Muscle layer of colon (tissue), 2 donors: ENCODE results near the gene NOTCH4.

Experiments
- H3K27ac ChIP-seq: one replicate; pipeline ENCODE4 v1.7.0; 2013; ENCODE audit warnings: low read depth, mild to moderate bottlenecking, low read length, moderate library complexity
- H3K27me3 ChIP-seq, 2 donors: one replicate each; pipeline ENCODE4 v1.7.0; 2013; ENCODE audit warnings: low read length in 2 of 2, mild to moderate bottlenecking in 2 of 2; ENCODE audit not compliant: insufficient read depth in 2 of 2, control insufficient read depth in 1 of 2
- H3K36me3 ChIP-seq: one replicate; pipeline ENCODE4 v1.7.0; 2013; ENCODE audit warnings: mild to moderate bottlenecking, low read length; ENCODE audit not compliant: insufficient read depth
- H3K4me1 ChIP-seq: one replicate; pipeline ENCODE4 v1.7.0; 2013; ENCODE audit warnings: mild to moderate bottlenecking, low read length; ENCODE audit not compliant: insufficient read depth
- H3K4me3 ChIP-seq, 2 donors: one replicate each; pipeline ENCODE4 v1.7.0; 2013; ENCODE audit warnings: low read length in 2 of 2, low read depth in 1 of 2, mild to moderate bottlenecking in 1 of 2, moderate library complexity in 1 of 2
- H3K9ac ChIP-seq: one replicate; pipeline ENCODE4 v1.7.0; 2013; ENCODE audit warnings: low read length
- H3K9me3 ChIP-seq: one replicate; pipeline ENCODE4 v1.7.0; 2013; ENCODE audit warnings: mild to moderate bottlenecking, low read length
- donor health status: abdominal sarcoma.
- donor health status: Adenocarcinoma of cecum.

Gene NOTCH4

GRCh38 chr6:32151863-32152768 is 71.8 kb downstream of the NOTCH4 start, which contains the start of gene PRRT1:
Gene PRRT1 (minus strand): TSS chr6:32151939. CDS start chr6:32151827, 112 bp downstream.
- peak within 1 kb of the TSS; percentile 97 for H3K27ac ChIP-seq
- no peaks in the 10 kb centered on the region for H3K9me3 ChIP-seq
- peak within 1 kb of the TSS; percentile 77 for H3K9ac ChIP-seq
- peaks cover 17% of the 10 kb centered on the region for H3K36me3 ChIP-seq
- H3K4me1 ChIP-seq: peaks cover 36% of the 10 kb centered on the region
- H3K27me3 ChIP-seq: no peaks in the 10 kb centered on the region
- H3K4me3 ChIP-seq: peak within 1 kb of the TSS; percentile 56 to 96

- Histone ChIP-seq H3K4me1 (peaks cover 36% of the 10 kb centered on the region), H3K9me3 (no peaks in the 10 kb centered on the region), H3K27me3 (no peaks in the 10 kb centered on the region), H3K4me3 (peak overlapping the region; percentile 56 to 86), H3K36me3 (peaks cover 11% of the 10 kb centered on the region), H3K27ac (peak overlapping the region; percentile 70), H3K9ac (peak overlapping the region; percentile 76)
Observed at GRCh38 chr6:32151181-32151862, 72.5 kb downstream of the NOTCH4 start.

DNA sequence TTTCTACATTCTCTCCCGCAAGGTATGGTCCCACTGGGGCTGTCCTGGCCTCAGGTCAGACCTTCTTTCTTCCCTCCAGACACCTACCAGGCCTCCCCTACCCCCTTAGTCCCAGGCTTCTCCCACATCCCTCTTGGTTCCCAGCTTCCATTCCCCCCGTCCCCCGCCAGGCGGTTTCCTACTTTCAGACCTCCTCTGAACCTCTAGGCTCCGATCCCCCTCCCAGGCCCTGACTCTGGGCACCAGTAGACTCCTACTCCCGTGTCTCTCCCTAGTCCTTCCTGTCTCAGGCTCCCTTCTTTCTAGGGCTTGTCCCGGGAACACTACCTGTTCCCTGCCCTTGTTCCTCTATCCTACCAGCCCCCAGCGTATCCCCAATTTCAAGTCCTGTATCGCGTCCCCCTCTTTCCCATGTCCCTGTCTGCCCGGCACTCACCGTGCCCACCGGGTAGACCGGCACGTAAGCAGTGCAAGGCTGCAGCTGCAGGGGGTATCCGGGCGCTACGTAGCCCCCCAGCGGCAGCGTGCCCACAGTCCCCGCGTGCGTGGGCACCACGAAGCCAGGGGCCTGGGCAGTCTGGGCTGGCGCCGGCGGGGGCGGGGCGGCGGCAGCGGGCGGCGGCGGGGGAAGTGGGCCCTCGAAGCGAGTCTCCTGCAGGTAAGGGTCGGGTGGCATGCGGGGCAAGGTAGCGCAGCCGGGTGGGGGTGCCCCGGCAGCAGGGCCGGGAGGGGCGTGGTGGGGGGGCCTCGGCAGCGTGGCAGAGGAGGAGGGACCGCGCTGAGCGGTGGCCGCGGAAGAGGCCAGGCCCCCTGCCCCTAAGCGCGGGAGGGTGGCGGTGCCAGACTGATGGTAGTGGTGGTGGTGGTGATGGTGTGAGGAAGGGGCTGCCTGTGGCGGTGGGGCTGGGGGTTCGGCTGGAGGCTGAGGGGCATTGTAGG is 73.7 kb downstream of the NOTCH4 start:
- Histone ChIP-seq H3K36me3 (no peaks in the 10 kb centered on the region), H3K27ac (peak overlapping the region; percentile 46), H3K9me3 (no peaks in the 10 kb centered on the region), H3K4me1 (peaks cover 28% of the 10 kb centered on the region), H3K4me3 (peak overlapping the region in 1 of 2 donors; percentile 86), H3K27me3 (no peaks in the 10 kb centered on the region), H3K9ac (no peak overlapping the region)

DNA sequence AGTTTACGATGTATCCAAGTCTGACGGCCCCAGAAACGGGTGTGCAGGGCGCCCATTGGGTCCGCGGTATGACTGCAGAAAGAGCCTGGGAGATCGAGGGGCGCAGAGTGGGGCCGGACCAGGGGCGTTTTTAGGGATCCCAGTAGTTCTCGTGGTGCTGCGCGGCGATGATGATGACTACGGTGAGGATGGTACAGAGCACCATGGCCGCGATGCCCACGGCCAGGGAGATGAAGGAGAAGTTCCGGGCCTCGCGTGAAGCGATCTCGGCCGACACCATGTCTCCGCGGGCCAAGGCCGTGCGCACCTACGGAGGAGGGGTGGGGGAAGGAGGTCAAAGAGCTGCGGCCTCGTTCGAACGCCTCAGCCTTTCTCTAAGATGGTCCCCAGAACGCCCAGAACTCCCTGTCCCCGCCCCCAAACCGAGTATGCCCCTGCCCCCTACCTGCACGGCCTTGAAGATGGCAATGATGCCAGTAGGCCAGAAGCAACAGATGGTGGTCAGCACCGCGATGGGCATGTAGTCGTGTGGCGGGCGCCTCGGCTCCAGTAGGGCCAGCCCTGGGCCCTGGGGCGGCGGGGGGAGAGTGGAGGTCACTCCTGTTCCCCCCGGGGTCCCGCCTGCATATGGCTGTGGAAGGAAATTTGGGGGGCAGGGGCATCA is 74.6 kb downstream of the NOTCH4 start:
- Histone ChIP-seq H3K4me1 (peaks cover 23% of the 10 kb centered on the region), H3K4me3 (no peak overlapping the region), H3K36me3 (no peaks in the 10 kb centered on the region), H3K27me3 (no peaks in the 10 kb centered on the region), H3K9me3 (no peaks in the 10 kb centered on the region), H3K27ac (no peak overlapping the region), H3K9ac (no peak overlapping the region)

DNA sequence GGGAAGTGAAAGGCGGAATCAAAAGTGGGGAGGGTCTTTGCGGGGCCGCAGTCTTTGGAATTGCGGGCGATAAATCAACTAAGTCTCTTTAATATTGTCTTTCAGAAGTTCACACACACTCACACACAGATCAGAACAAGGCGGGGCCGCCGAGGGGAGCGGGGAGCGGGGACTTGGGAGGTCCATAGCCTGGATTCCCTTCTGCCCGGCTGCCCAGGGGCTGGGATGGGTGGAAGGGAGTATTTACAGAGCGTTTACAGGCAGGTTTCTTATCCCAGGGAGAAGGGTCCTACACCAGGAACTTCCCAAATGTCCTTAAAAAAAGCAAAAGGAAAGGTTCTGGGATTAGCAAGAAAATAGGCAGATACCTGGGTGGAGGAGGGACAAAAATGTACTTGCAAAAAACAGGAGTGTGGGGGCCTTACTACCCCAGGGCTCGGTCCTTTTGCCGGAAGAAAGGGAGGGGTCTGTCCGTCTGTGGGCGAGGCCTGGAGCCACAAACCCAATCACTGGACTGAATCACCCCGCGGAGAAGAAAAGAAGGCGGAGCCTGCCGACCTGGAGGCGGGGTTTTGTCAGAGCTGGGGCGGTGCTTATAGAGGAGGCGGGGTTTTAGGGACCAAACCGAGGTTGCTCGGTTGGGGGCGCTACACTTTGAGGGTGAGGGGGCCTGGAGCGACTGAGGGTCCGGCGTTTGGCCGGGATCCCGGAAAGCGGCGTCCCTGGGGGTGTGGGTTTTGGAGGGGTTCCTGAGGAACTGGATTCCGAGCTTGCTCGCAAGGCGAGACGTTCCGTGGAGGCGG is 75.4 kb downstream of the NOTCH4 start:
- H3K4me1 ChIP-seq: peaks cover 23% of the 10 kb centered on the region
- no peaks in the 10 kb centered on the region for H3K36me3 ChIP-seq
- H3K27me3 ChIP-seq: no peaks in the 10 kb centered on the region
- no peaks in the 10 kb centered on the region for H3K9me3 ChIP-seq
- H3K9ac ChIP-seq: no peak overlapping the region
- H3K4me3 ChIP-seq: no peak overlapping the region
- H3K27ac ChIP-seq: no peak overlapping the region

- no peaks in the 10 kb centered on the region for H3K9me3 ChIP-seq
- no peaks in the 10 kb centered on the region for H3K27me3 ChIP-seq
- no peak overlapping the region for H3K4me3 ChIP-seq
Observed at GRCh38 chr6:32147401-32148132, 76.3 kb downstream of the NOTCH4 start.

DNA sequence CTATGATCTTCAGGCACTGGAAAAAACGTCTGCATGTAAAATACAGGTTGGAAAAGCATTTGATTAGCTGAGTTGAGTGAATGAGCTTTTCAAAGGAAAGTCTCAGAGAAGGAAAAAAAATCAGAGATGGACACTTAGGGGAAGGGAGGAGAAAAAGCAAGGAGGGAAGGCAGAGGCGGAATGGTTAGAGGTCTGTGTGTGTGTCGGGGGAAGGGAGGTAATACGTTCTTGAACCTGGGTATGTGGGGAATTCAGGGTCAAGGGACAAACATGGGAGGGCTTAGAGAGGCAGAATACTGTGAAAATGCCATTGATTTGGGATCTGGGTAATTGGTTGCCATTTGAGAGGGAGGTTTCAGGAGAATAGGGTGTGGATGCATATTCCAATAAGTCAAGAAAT is 77.2 kb downstream of the NOTCH4 start:
- H3K27ac ChIP-seq: no peak overlapping the region
- no peaks in the 10 kb centered on the region for H3K9me3 ChIP-seq
- peaks cover 10% of the 10 kb centered on the region for H3K4me1 ChIP-seq
- no peak overlapping the region for H3K4me3 ChIP-seq
- H3K9ac ChIP-seq: no peak overlapping the region
- no peaks in the 10 kb centered on the region for H3K36me3 ChIP-seq
- H3K27me3 ChIP-seq: no peaks in the 10 kb centered on the region

More at GRCh38 chr6:32147401-32148132, 76.3 kb downstream of the NOTCH4 start:
- Histone ChIP-seq H3K9ac (no peak overlapping the region), H3K27ac (no peak overlapping the region), H3K36me3 (no peaks in the 10 kb centered on the region), H3K4me1 (peaks cover 16% of the 10 kb centered on the region)

DNA sequence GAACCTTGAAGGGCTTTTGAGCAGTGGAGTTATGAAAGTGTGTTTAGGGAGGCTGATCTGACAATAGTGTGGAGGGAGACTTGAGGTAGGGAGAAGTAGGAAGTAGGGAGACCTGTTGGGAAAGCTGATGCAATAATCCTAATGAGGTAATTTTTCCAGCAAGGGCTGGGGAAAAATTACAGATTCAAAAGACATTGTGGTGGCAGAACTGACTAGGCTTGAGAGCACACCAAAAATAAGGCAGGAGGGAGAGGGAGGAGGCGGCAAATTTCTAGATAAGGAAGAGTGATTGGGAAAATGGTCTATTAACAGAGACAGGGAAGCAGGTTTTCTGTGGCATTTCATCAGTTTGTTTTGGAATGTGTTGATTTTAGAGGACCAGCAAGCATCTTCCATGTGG is 77.6 kb downstream of the NOTCH4 start:
- no peak overlapping the region for H3K4me3 ChIP-seq
- no peak overlapping the region for H3K27ac ChIP-seq
- H3K27me3 ChIP-seq: no peaks in the 10 kb centered on the region
- H3K36me3 ChIP-seq: no peaks in the 10 kb centered on the region
- no peak overlapping the region for H3K9ac ChIP-seq
- no peaks in the 10 kb centered on the region for H3K9me3 ChIP-seq
- peaks cover 7% of the 10 kb centered on the region for H3K4me1 ChIP-seq
